IMR-90 (cell line): ENCODE results near the gene SEC24D. TPM values are rescaled to one million over a fixed set of nuclear protein-coding genes. Genes with fewer than 3 reads are reported as not detected.

Source experiments
- ATAC-seq: fragments of 200-7000 bp; cut with Tn5 transposase; 2 replicates; pipeline ENCODE4 v1.9.1; 2020; ENCODE audit warnings: low read depth, mild to moderate bottlenecking, moderate library complexity
- BruUV-seq: library from RNA; stranded (reverse); fragments of 400-500 nt; replicated peaks from 2 replicates; lab custom pipeline; 2021; lab: Mats Ljungman, UMichigan
- CTCF ChIA-PET: fragments of 300-600 bp; formaldehyde crosslinking; extraction: SDS; loops from one replicate; lab custom pipeline; 2021; ENCODE audit warnings: antibody characterized with exemption; lab: Yijun Ruan, JAX
- POLR2A ChIA-PET: fragments of 300-600 bp; sonication (Branson Sonifier 250); formaldehyde crosslinking; loops from one replicate; lab custom pipeline; 2022; ENCODE audit warnings: antibody characterized with exemption; ENCODE audit not compliant: unreplicated experiment; lab: Charles Lee
- DNase-seq: peaks from one replicate; pipeline ENCODE4 v3.0.0; 2013
- H2AFZ ChIP-seq: replicated peaks from 2 replicates; pipeline ENCODE3; 2013; ENCODE audit warnings: low read length, mild to moderate bottlenecking; ENCODE audit not compliant: poor library complexity
- H2AK5ac ChIP-seq: 2 replicates; pipeline ENCODE4 v1.6.1; 2013; ENCODE audit warnings: low read depth, low read length, inconsistent platforms
- H2AK9ac ChIP-seq: replicated peaks from 2 replicates; pipeline ENCODE3; 2013; ENCODE audit warnings: mild to moderate bottlenecking, low read depth, low read length, moderate library complexity; ENCODE audit not compliant: poor library complexity
- H2BK120ac ChIP-seq: 2 replicates; pipeline ENCODE4 v1.6.1; 2013; ENCODE audit warnings: low read depth, low read length, inconsistent platforms
- H2BK15ac ChIP-seq: 3 replicates; pipeline ENCODE4 v1.6.1; 2013; ENCODE audit warnings: low read depth, low read length, inconsistent platforms
- H2BK20ac ChIP-seq: 2 replicates; pipeline ENCODE4 v1.6.1; 2013; ENCODE audit warnings: low read depth, mild to moderate bottlenecking, inconsistent platforms, low read length, moderate library complexity
- H2BK5ac ChIP-seq: 2 replicates; pipeline ENCODE4 v1.6.1; 2013; ENCODE audit warnings: mild to moderate bottlenecking, low read depth, low read length, inconsistent platforms; ENCODE audit not compliant: poor library complexity, severe bottlenecking
- H3K14ac ChIP-seq: replicated peaks from 2 replicates; pipeline ENCODE4 v1.6.1; 2013; ENCODE audit warnings: low read depth, low read length, inconsistent platforms
- H3K18ac ChIP-seq: 2 replicates; pipeline ENCODE4 v1.6.1; 2013; ENCODE audit warnings: low read depth, low read length, control low read depth
- H3K23ac ChIP-seq: 2 replicates; pipeline ENCODE4 v1.6.1; 2013; ENCODE audit warnings: low read depth, low read length, inconsistent platforms
- H3K27ac ChIP-seq: 2 replicates; pipeline ENCODE4 v1.5.1; 2013; ENCODE audit warnings: mild to moderate bottlenecking, control low read depth, low read length; ENCODE audit not compliant: insufficient read depth
- H3K27me3 ChIP-seq: 2 replicates; pipeline ENCODE4 v1.6.1; 2013; ENCODE audit warnings: low read length; ENCODE audit not compliant: control insufficient read depth, insufficient read depth
- H3K36me3 ChIP-seq: 2 replicates; pipeline ENCODE4 v1.6.1; 2013; ENCODE audit warnings: low read length, mixed read lengths; ENCODE audit not compliant: control insufficient read depth, insufficient read depth
- H3K4ac ChIP-seq: 2 replicates; pipeline ENCODE4 v1.6.1; 2013; ENCODE audit warnings: low read depth, low read length, inconsistent platforms
- H3K4me1 ChIP-seq: 2 replicates; pipeline ENCODE4 v1.6.1; 2013; ENCODE audit warnings: low read length, mixed read lengths; ENCODE audit not compliant: control insufficient read depth, insufficient read depth
- H3K4me2 ChIP-seq: 2 replicates; pipeline ENCODE4 v1.6.1; 2013; ENCODE audit warnings: low read depth, mild to moderate bottlenecking, control low read depth, low read length, moderate library complexity
- H3K4me3 ChIP-seq: 2 replicates; pipeline ENCODE4 v1.5.1; 2013; ENCODE audit warnings: low read depth, mild to moderate bottlenecking, control low read depth, low read length, moderate library complexity; ENCODE audit not compliant: insufficient read depth
- H3K56ac ChIP-seq: 2 replicates; pipeline ENCODE4 v1.6.1; 2013; ENCODE audit warnings: low read length, inconsistent platforms; ENCODE audit not compliant: insufficient read depth; ENCODE audit errors: extremely low read depth
- H3K79me1 ChIP-seq, 2 experiments: 2 replicates each; pipeline ENCODE4 v1.6.1; 2013; ENCODE audit warnings: low read length in 2 of 2, inconsistent platforms in 1 of 2, low read depth in 1 of 2
- H3K9ac ChIP-seq: 2 replicates; pipeline ENCODE4 v1.6.1; 2013; ENCODE audit warnings: low read depth, low read length, control low read depth
- H3K9me1 ChIP-seq: 2 replicates; pipeline ENCODE4 v1.6.1; 2013; ENCODE audit warnings: low read length, inconsistent platforms; ENCODE audit not compliant: insufficient read depth
- H3K9me3 ChIP-seq: 2 replicates; pipeline ENCODE4 v1.6.1; 2013; ENCODE audit warnings: low read length; ENCODE audit not compliant: control insufficient read depth, insufficient read depth
- H4K20me1 ChIP-seq: 2 replicates; pipeline ENCODE4 v1.6.1; 2013; ENCODE audit warnings: low read length, inconsistent platforms; ENCODE audit not compliant: insufficient read depth
- H4K5ac ChIP-seq: 2 replicates; pipeline ENCODE4 v1.6.1; 2013; ENCODE audit warnings: mild to moderate bottlenecking, low read depth, low read length, control low read depth
- H4K8ac ChIP-seq, 2 experiments: 2 replicates each; pipeline ENCODE4 v1.6.1; 2013; ENCODE audit warnings: low read depth in 2 of 2, low read length in 2 of 2, control low read depth in 1 of 2, inconsistent platforms in 1 of 2
- H4K91ac ChIP-seq: 2 replicates; pipeline ENCODE4 v1.6.1; 2013; ENCODE audit warnings: low read depth, low read length, inconsistent platforms; ENCODE audit not compliant: insufficient read depth
- BHLHE40 ChIP-seq: fragments of 150-350 bp; IDR thresholded peaks from 2 replicates; pipeline ENCODE4 v1.6.1; 2016; ENCODE audit warnings: mild to moderate bottlenecking, low read depth, low read length
- MAFK ChIP-seq: IDR thresholded peaks from 2 replicates; pipeline ENCODE4 v1.6.1; 2012; ENCODE audit warnings: low read depth, low read length, improper control_type of control experiment
- MXI1 ChIP-seq: IDR thresholded peaks from 2 replicates; pipeline ENCODE4 v1.6.1; 2012; ENCODE audit warnings: low read depth, mild to moderate bottlenecking, low read length, moderate library complexity, borderline replicate concordance
- POLR2A ChIP-seq: IDR thresholded peaks from 2 replicates; pipeline ENCODE4 v1.6.1; 2012; ENCODE audit warnings: mild to moderate bottlenecking, low read depth, low read length
- RCOR1 ChIP-seq: IDR thresholded peaks from 2 replicates; pipeline ENCODE4 v1.6.1; 2012; ENCODE audit warnings: mild to moderate bottlenecking, low read length, improper control_type of control experiment; ENCODE audit not compliant: insufficient replicate concordance
- RFX5 ChIP-seq: IDR thresholded peaks from 2 replicates; pipeline ENCODE4 v1.8.0; 2012; ENCODE audit warnings: low read depth, mild to moderate bottlenecking, low read length, moderate library complexity
- SMC3 ChIP-seq: fragments of 150-350 bp; IDR thresholded peaks from 2 replicates; pipeline ENCODE4 v1.6.1; 2016; ENCODE audit warnings: low read depth, mild to moderate bottlenecking, antibody characterized with exemption, low read length, moderate library complexity
- WGBS, 2 experiments: methylation state at CpG; one replicate each; pipeline versions ENCODE4 v1.1.5 to v1.1.7; 2013; ENCODE audit warnings: missing lambda C conversion rate in 2 of 2; ENCODE audit not compliant: insufficient read length in 1 of 2; ENCODE audit errors: extremely low coverage in 2 of 2; 5-methylcytosine and 5-hydroxymethylcytosine counted together
- dilution Hi-C: fragments of 300-500 bp; cut with HindIII; formaldehyde crosslinking; loops from one replicate; pipeline ENCODE4 v1.14.3; 2018; ENCODE audit warnings: low sequenced_read_pairs; ENCODE audit not compliant: unreplicated experiment
- in situ Hi-C: fragments of 300-500 bp; cut with MboI; formaldehyde crosslinking; loops from 3 replicates; pipeline ENCODE4 v1.14.3; 2019; ENCODE audit warnings: low sequenced_read_pairs, inconsistent platforms, mixed read lengths
- intact Hi-C: fragments of 100-400 bp; cut with micrococcal nuclease; formaldehyde crosslinking; loops from 2 replicates; pipeline ENCODE4 v1.10.0; 2022
- polyA plus RNA-seq, 3 experiments: library from polyadenylated mRNA; depleted of rRNA; stranded (reverse); fragments of >200 nt; gene quantifications; 2 replicates each; pipeline ENCODE4 v1.2.3, GENCODE V29; 2012; ENCODE audit warnings: low replicate concordance in 1 of 3
- total RNA-seq: library from RNA; depleted of rRNA; stranded (reverse); fragments of >200 nt; gene quantifications from 2 replicates; pipeline ENCODE4 v1.2.3, GENCODE V29; 2012
- TF ChIP-seq, protein P1 (sequence below): fragments of 150-350 bp; IDR thresholded peaks from 2 replicates; pipeline ENCODE4 v1.6.1; 2017; ENCODE audit warnings: mild to moderate bottlenecking, antibody characterized with exemption, low read length, low read depth

Gene SEC24D
- total and polyA plus RNA-seq, 2 of the 4 experiments (the other 2 are of a cell fraction), result 93.2 to 111 TPM

DNA sequence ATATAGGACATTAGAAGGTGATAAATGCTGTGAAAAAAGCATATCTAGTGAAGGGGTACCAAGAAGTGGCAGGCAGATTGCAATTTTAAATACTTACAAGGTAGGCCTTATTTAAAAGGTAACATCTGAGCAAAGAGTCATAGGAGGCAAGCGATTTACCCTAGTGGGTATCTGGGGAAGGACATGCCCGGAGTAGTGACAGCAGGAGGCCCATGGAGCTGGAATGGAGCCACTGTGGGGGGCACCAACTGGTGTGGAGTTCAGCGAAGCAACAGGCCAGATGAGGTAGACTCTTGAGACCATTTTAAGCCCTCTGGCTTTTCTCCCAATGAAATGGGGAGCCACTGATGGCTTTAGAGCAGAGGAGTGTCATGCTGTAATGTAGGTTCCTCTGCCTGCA is 37.3 kb downstream of the SEC24D start:
- H3K18ac ChIP-seq, result no peak overlapping the region
- no peaks in the 10 kb centered on the region for H3K9me3 ChIP-seq
- no peak overlapping the region for H4K91ac ChIP-seq
- H3K4me2 ChIP-seq, result no peak overlapping the region
- ChIA-PET CTCF (interaction anchor here (0.6 to 1.3 kb wide), 2 partner anchors 9 to 20 kb away, joined by 4 to 7 read pairs; no protein-coding TSS in a partner anchor), POLR2A (no interaction called here)
- peaks cover 29 to 61% of the 10 kb centered on the region in 2 experiments for H3K79me1 ChIP-seq
- H2BK5ac ChIP-seq, result peak overlapping the region; percentile 1
- ATAC-seq (no peak), DNase-seq (no peak)
- peaks cover 14% of the 10 kb centered on the region for H3K4me1 ChIP-seq
- 100% methylated on average over 2 of the region's 3 CpGs; no CpG with 5 or more reads in 1 of the 2 experiments for WGBS, 2 experiments
- no peak overlapping the region for H3K4me3 ChIP-seq
- H2AFZ ChIP-seq, result no peak overlapping the region
- BruUV-seq, result no TSS peak
- H3K27ac ChIP-seq, result peak overlapping the region; percentile 10; the same call in 1 of the 2 replicates
- intact Hi-C loops (no loop called here), in situ Hi-C loops (no loop called here), dilution Hi-C loops (no loop called here)
- H2AK5ac ChIP-seq, result no peak overlapping the region
- no peaks in the 10 kb centered on the region for H3K27me3 ChIP-seq
- H3K23ac ChIP-seq, result no peak overlapping the region
- no peak overlapping the region for H2BK120ac ChIP-seq
- H4K8ac ChIP-seq, result no peak overlapping the region; a peak in 1 of 4 replicates
- no peak overlapping the region for H3K56ac ChIP-seq
- no peak overlapping the region; the same call in 1 of the 2 replicates for H3K14ac ChIP-seq
- no peak overlapping the region for H2BK15ac ChIP-seq
- H2AK9ac ChIP-seq, result no peak overlapping the region
- peaks cover 52% of the 10 kb centered on the region for H3K36me3 ChIP-seq
- H2BK20ac ChIP-seq, result no peak overlapping the region
- no peak overlapping the region for H3K9ac ChIP-seq
- no peak overlapping the region for H4K5ac ChIP-seq
- peaks cover 11% of the 10 kb centered on the region for H3K9me1 ChIP-seq
- no peak overlapping the region for H3K4ac ChIP-seq
- TF ChIP-seq MAFK (no peak), MXI1 (no peak), RFX5 (no peak), POLR2A (no peak), SMC3 (no peak), RCOR1 (no peak), BHLHE40 (no peak)
- TF ChIP-seq, protein P1, sequence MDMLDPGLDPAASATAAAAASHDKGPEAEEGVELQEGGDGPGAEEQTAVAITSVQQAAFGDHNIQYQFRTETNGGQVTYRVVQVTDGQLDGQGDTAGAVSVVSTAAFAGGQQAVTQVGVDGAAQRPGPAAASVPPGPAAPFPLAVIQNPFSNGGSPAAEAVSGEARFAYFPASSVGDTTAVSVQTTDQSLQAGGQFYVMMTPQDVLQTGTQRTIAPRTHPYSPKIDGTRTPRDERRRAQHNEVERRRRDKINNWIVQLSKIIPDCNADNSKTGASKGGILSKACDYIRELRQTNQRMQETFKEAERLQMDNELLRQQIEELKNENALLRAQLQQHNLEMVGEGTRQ, result no peak
- peaks cover 50% of the 10 kb centered on the region; the same call in 1 of the 2 replicates for H4K20me1 ChIP-seq
